GM23248 (cell line): ENCODE data around the gene CAMTA1. TPM values are rescaled to one million over a fixed set of nuclear protein-coding genes. Genes with fewer than 3 reads are reported as not detected.

ENCODE experiments used
- DNase-seq: peaks from one replicate; pipeline ENCODE4 v3.0.0-alpha.2; 2015
- H2AFZ ChIP-seq: fragments of 200-600 bp; sonication (generic); 2 replicates; pipeline ENCODE4 v1.6.1; 2016; ENCODE audit warnings: antibody characterized with exemption
- H3F3A ChIP-seq: fragments of 200-600 bp; sonication (generic); 2 replicates; pipeline ENCODE4 v1.6.1; 2016; ENCODE audit warnings: mild to moderate bottlenecking, antibody characterized with exemption, mixed run types; ENCODE audit not compliant: insufficient read depth
- H3K27ac ChIP-seq: fragments of 200-600 bp; sonication (generic); 2 replicates; pipeline ENCODE4 v1.5.1; 2016; ENCODE audit warnings: mild to moderate bottlenecking
- H3K27me3 ChIP-seq: fragments of 200-600 bp; sonication (generic); replicated peaks from 2 replicates; pipeline ENCODE4 v1.6.1; 2016; ENCODE audit warnings: mild to moderate bottlenecking; ENCODE audit not compliant: insufficient read depth
- H3K36me3 ChIP-seq: fragments of 200-600 bp; sonication (generic); 2 replicates; pipeline ENCODE4 v1.6.1; 2016; ENCODE audit warnings: low read depth, mild to moderate bottlenecking
- H3K4me1 ChIP-seq: fragments of 200-600 bp; sonication (generic); 2 replicates; pipeline ENCODE4 v1.6.1; 2016; ENCODE audit warnings: mild to moderate bottlenecking; ENCODE audit not compliant: insufficient read depth
- H3K4me2 ChIP-seq: fragments of 200-600 bp; sonication (generic); one replicate; pipeline ENCODE4 v1.6.1; 2016; ENCODE audit warnings: mild to moderate bottlenecking; ENCODE audit not compliant: unreplicated experiment
- H3K4me3 ChIP-seq: fragments of 200-600 bp; sonication (generic); 2 replicates; pipeline ENCODE4 v1.5.1; 2016; ENCODE audit warnings: mild to moderate bottlenecking
- H3K79me2 ChIP-seq: fragments of 200-600 bp; sonication (generic); 2 replicates; pipeline ENCODE4 v1.6.1; 2016; ENCODE audit warnings: mild to moderate bottlenecking; ENCODE audit not compliant: insufficient read depth
- H3K9ac ChIP-seq: fragments of 200-600 bp; sonication (generic); 2 replicates; pipeline ENCODE4 v1.6.1; 2016; ENCODE audit warnings: mild to moderate bottlenecking
- H3K9me2 ChIP-seq: fragments of 200-600 bp; sonication (generic); 2 replicates; pipeline ENCODE4 v1.6.1; 2016; ENCODE audit warnings: mixed run types, mild to moderate bottlenecking, moderate library complexity; ENCODE audit not compliant: insufficient read depth
- H3K9me3 ChIP-seq: fragments of 200-600 bp; sonication (generic); one replicate; pipeline ENCODE4 v1.6.1; 2017; ENCODE audit warnings: low read depth
- H4K20me1 ChIP-seq: fragments of 200-600 bp; sonication (generic); 2 replicates; pipeline ENCODE4 v1.6.0; 2016; ENCODE audit not compliant: insufficient read depth
- EZH2 ChIP-seq: fragments of 200-600 bp; sonication (generic); IDR thresholded peaks from 2 replicates; pipeline ENCODE4 v1.6.1; 2018; ENCODE audit warnings: antibody characterized with exemption, mild to moderate bottlenecking; ENCODE audit not compliant: insufficient read depth, poor library complexity, severe bottlenecking
- EZH2phosphoT487 ChIP-seq: fragments of 200-600 bp; sonication (generic); IDR thresholded peaks from 2 replicates; pipeline ENCODE4 v1.6.1; 2018; ENCODE audit warnings: antibody characterized with exemption, moderate library complexity, mild to moderate bottlenecking, low read depth; ENCODE audit not compliant: insufficient read depth
- WGBS, 2 experiments: methylation state at CpG; one replicate each; pipeline ENCODE4 v1.1.6; 2015 to 2017; ENCODE audit warnings: low lambda C conversion rate in 2 of 2, low coverage in 1 of 2; ENCODE audit errors: missing lambda C conversion rate in 2 of 2; 5-methylcytosine and 5-hydroxymethylcytosine counted together
- in situ Hi-C: fragments of 300-500 bp; cut with MboI; formaldehyde crosslinking; loops from 2 replicates; pipeline ENCODE4 v1.15.0; 2020
- polyA plus RNA-seq: library from polyadenylated mRNA; unstranded; fragments of >200 nt; fragmentation: Nextera tagmentation; extraction: Ambion mirVana; gene quantifications from 2 replicates; pipeline ENCODE4 v1.2.1, GENCODE V29; 2016
- total RNA-seq: library from RNA; depleted of rRNA; stranded (reverse); fragments of >200 nt; shearing (Covaris generic); gene quantifications from 2 replicates; pipeline ENCODE4 v1.2.3, GENCODE V29; 2014

The CAMTA1 gene
- total and polyA plus RNA-seq, 2 experiments from 2014 or later, result 50.1 to 165 TPM

DNA sequence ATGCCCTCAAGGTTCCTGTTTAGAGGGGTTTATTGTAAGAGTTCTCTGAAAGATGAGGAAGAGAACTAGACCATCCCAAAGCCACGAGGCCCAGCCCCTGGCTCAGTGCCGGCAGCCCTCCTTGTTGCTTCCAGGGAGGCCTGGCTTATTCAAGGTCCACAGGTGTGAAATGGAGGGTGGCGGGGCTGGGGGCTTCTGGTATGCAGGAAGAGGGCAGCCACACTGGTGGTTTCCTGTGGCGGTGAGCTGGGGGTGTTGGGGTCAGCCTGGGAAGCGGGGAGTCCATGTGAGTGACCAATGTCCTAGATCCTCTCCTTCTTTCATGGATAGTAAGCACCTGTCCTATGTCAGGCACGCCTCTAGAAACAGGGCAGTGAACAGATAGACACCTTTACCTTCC, 138.2 kb downstream of the CAMTA1 start:
- H3K4me1 ChIP-seq, result no peaks in the 10 kb centered on the region; the same call in 1 of the 2 replicates
- no peak for DNase-seq
- H3K79me2 ChIP-seq, result no peaks in the 10 kb centered on the region
- WGBS, 2 experiments, result 65 to 71% methylated on average over 6 of the region's 6 CpGs
- H3K4me2 ChIP-seq, result no peak overlapping the region
- H2AFZ ChIP-seq, result no peak overlapping the region
- in situ Hi-C loops, result no loop called here
- H4K20me1 ChIP-seq, result no peaks in the 10 kb centered on the region
- 0 out of 2 replicates have a peak, but pooled peaks cover 4% of the 10 kb centered on the region for H3K27me3 ChIP-seq
- H3K9ac ChIP-seq, result no peak overlapping the region
- H3K4me3 ChIP-seq, result no peak overlapping the region
- TF ChIP-seq EZH2 (no peak), EZH2phosphoT487 (no peak)
- no peak overlapping the region for H3K27ac ChIP-seq
- no peaks in the 10 kb centered on the region for H3K9me2 ChIP-seq
- H3K36me3 ChIP-seq, result no peaks in the 10 kb centered on the region
- H3K9me3 ChIP-seq, result no peaks in the 10 kb centered on the region
- no peaks in the 10 kb centered on the region for H3F3A ChIP-seq

DNA sequence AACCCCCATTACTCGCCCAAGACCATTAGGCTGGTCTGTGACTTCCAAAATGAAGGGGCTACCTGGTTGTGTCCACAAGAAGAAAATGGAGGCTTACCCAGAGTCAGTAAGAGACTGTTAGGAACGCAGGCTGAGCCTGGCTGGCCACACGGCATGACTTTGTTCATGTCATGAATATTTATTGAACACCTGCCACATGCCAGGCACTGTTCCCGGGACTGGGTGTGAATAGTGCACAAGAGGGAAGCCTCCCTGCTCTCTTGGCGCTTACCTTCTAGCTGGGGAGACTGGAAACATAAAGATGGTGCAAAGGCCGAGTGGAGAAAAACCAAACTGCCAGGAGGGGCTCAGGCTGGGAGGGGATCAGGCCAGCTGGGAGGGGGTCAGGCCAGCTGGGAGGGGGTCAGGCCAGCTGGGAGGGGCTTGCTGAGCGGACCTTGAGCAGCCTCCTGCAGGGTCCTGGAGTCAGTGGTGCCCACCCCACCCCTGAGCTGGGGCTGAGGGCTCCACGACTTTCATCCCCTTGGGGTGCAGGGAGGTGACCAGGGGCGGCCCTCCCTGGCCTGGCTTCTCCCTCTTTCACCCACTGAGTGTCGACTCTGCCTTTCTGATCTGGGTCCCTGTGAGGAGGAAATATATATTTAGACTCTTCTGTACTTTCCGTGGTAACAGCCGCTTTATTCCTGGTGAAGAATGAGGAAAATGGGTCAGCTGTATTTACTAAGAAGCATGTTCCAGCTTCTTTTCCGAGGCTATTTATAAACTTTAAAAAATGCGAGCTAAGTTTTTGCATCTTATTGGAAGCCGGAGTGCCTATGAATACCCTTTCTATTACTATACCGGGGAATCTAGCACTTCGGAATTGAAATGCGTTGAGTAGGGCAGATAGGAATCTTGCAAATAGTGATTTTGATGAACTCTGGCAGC, 139.0 kb downstream of the CAMTA1 start:
- Histone ChIP-seq H3K4me3 (no peak overlapping the region), H2AFZ (no peak overlapping the region), H3K9me2 (no peaks in the 10 kb centered on the region), H3K79me2 (no peaks in the 10 kb centered on the region), H3K27me3 (peaks cover 4% of the 10 kb centered on the region; the same call in 1 of the 2 replicates), H3K36me3 (no peaks in the 10 kb centered on the region), H3K4me1 (no peaks in the 10 kb centered on the region; the same call in 1 of the 2 replicates), H3K9ac (no peak overlapping the region), H4K20me1 (no peaks in the 10 kb centered on the region), H3K27ac (no peak overlapping the region), H3K9me3 (no peaks in the 10 kb centered on the region), H3F3A (no peaks in the 10 kb centered on the region), H3K4me2 (no peak overlapping the region)
- WGBS, 2 experiments, result 35 to 40% methylated on average over 17 to 18 of the region's 18 CpGs
- TF ChIP-seq EZH2phosphoT487, result no peak
- DNase-seq, result no peak
- in situ Hi-C loops, result no loop called here

DNA sequence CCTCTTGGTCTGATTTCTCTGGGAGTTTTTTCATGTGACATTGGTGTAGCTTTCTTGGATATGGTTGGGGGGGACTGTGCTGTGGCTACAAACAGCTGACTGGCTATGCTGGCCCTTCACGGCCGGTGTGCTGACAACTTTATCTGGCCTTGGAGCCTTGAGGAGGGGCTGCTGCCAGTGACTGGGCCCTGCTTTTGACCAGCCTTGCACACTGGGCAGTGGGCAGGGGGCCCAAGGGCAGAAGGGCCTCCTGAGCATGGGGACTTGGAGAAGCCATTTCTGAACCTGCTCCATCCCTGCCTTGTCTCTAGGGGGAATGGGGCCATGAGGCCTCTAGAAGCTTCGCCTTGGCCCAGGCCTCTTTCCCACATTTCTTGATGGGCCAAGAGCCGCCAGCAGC, 139.6 kb downstream of the CAMTA1 start:
- H2AFZ ChIP-seq, result no peak overlapping the region

DNA sequence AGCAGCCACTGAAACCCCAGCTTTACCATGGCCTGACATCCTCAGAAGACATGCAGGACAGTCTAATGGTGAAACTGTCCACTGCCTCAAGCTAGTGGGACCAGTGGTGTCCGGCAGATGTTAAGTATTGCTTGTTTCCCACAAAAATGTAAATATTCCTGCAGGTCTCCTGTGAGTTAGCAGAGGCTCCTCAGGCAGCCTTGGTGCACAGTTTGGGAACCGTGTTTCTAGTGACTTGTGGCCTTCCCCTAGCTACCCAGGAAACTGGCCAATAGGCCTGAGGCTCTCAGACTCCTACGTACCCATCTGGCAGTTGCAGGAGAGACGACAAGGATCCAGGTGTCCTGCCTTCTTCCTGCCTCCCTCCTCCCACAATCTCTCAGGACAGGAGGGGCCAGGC, 142.4 kb downstream of the CAMTA1 start:
- H3K4me1 ChIP-seq, result no peaks in the 10 kb centered on the region; the same call in 1 of the 2 replicates
- 71 to 76% methylated on average over 4 of the region's 4 CpGs for WGBS, 2 experiments
- in situ Hi-C loops, result no loop called here

More for the DNA sequence above, 139.6 kb downstream of the CAMTA1 start:
- Histone ChIP-seq H3K4me1 (no peaks in the 10 kb centered on the region; the same call in 1 of the 2 replicates), H4K20me1 (no peaks in the 10 kb centered on the region), H3K9ac (no peak overlapping the region), H3K4me3 (no peak overlapping the region), H3K36me3 (no peaks in the 10 kb centered on the region), H3K27me3 (peaks cover 4% of the 10 kb centered on the region; the same call in 1 of the 2 replicates), H3K9me2 (no peaks in the 10 kb centered on the region), H3K27ac (no peak overlapping the region), H3F3A (no peaks in the 10 kb centered on the region), H3K4me2 (no peak overlapping the region), H3K79me2 (no peaks in the 10 kb centered on the region), H3K9me3 (no peaks in the 10 kb centered on the region)
- 41 to 49% methylated on average over 4 of the region's 4 CpGs for WGBS, 2 experiments
- TF ChIP-seq EZH2 (no peak), EZH2phosphoT487 (no peak)
- in situ Hi-C loops, result no loop called here
- DNase-seq, result no peak

More for the DNA sequence above, 142.4 kb downstream of the CAMTA1 start:
- no peaks in the 10 kb centered on the region for H3K79me2 ChIP-seq
- H3F3A ChIP-seq, result no peaks in the 10 kb centered on the region
- no peak for DNase-seq
- no peaks in the 10 kb centered on the region for H3K9me3 ChIP-seq
- H3K9ac ChIP-seq, result no peak overlapping the region
- H3K36me3 ChIP-seq, result no peaks in the 10 kb centered on the region
- H3K27me3 ChIP-seq, result peaks cover 10% of the 10 kb centered on the region; the same call in 1 of the 2 replicates
- H3K9me2 ChIP-seq, result no peaks in the 10 kb centered on the region
- H4K20me1 ChIP-seq, result no peaks in the 10 kb centered on the region
- H3K27ac ChIP-seq, result no peak overlapping the region
- H3K4me2 ChIP-seq, result no peak overlapping the region
- no peak overlapping the region for H3K4me3 ChIP-seq
- TF ChIP-seq EZH2phosphoT487 (no peak), EZH2 (no peak)
- no peak overlapping the region for H2AFZ ChIP-seq
